ENCODE data around the gene SERF1B.
"Not testable (repeated sequence)": the region's sequence is repeated elsewhere in the genome, so short reads cannot be mapped to it uniquely, and the experiment has no call there.

- not testable (repeated sequence) for TF ChIP-seq CTCF (conservative IDR thresholded peaks at IDR 0.05); ZFX (IDR thresholded peaks at IDR 0.05)
Observed at GRCh38 chr5:70057140-70057539, 32.1 kb downstream of the SERF1B start.
